CD14-positive monocyte (primary cell): ENCODE data around the gene SPATA31E1. TPM values are rescaled to one million over a fixed set of nuclear protein-coding genes. Genes with fewer than 3 reads are reported as not detected.

Source experiments
- DNase-seq, 3 donors: peaks; one replicate each; pipeline ENCODE4 v3.0.0-alpha.2; 2011 to 2022
- H2AFZ ChIP-seq: 2 replicates; pipeline ENCODE4 v1.6.0; 2012; ENCODE audit warnings: mild to moderate bottlenecking, low read depth, low read length, inconsistent platforms; ENCODE audit not compliant: insufficient read depth, poor library complexity, severe bottlenecking
- H3K27ac ChIP-seq, 2 donors: 1 replicate in 1 of 2; 2 replicates in 1 of 2; pipeline ENCODE4 v1.5.1; 2012 to 2013; ENCODE audit warnings: low read length in 2 of 2, control low read depth in 1 of 2, inconsistent platforms in 1 of 2, low read depth in 1 of 2, mild to moderate bottlenecking in 1 of 2
- H3K27me3 ChIP-seq, 2 donors: one replicate each; pipeline versions ENCODE4 v1.6.0 to v1.6.1; 2011 to 2013; ENCODE audit warnings: low read length in 2 of 2; ENCODE audit not compliant: control insufficient read depth in 2 of 2, insufficient read depth in 2 of 2
- H3K36me3 ChIP-seq, 2 donors: replicated peaks in 1 of 2; 1 replicate in 1 of 2; 2 replicates in 1 of 2; pipeline versions ENCODE4 v1.5.1 to v1.6.1; 2012 to 2013; ENCODE audit warnings: low read length in 2 of 2, control low read depth in 1 of 2, inconsistent platforms in 1 of 2, mild to moderate bottlenecking in 1 of 2; ENCODE audit not compliant: insufficient read depth in 2 of 2, control insufficient read depth in 1 of 2
- H3K4me1 ChIP-seq, 2 donors: 1 replicate in 1 of 2; 2 replicates in 1 of 2; pipeline versions ENCODE4 v1.5.1 to v1.6.1; 2012 to 2013; ENCODE audit warnings: low read length in 2 of 2, control low read depth in 1 of 2, inconsistent platforms in 1 of 2, mild to moderate bottlenecking in 1 of 2, moderate library complexity in 1 of 2; ENCODE audit not compliant: insufficient read depth in 2 of 2, control insufficient read depth in 1 of 2
- H3K4me2 ChIP-seq: replicated peaks from 2 replicates; pipeline ENCODE3; 2012; ENCODE audit warnings: low read length, moderate library complexity, mild to moderate bottlenecking; ENCODE audit not compliant: poor library complexity, severe bottlenecking; ENCODE audit errors: extremely low read depth
- H3K4me3 ChIP-seq, 3 experiments: fragments of 200-600 bp in 1 of 3; sonication (generic) in 1 of 3; replicated peaks in 1 of 3; 1 replicate in 2 of 3; 2 replicates in 1 of 3; pipeline ENCODE4 v1.5.1; 2011 to 2013; ENCODE audit warnings: low read length in 3 of 3, mild to moderate bottlenecking in 3 of 3, control low read depth in 2 of 3, low read depth in 2 of 3, inconsistent platforms in 1 of 3, moderate library complexity in 1 of 3
- H3K79me2 ChIP-seq: 2 replicates; pipeline ENCODE4 v1.6.0; 2012; ENCODE audit warnings: mild to moderate bottlenecking, control low read depth, inconsistent platforms, low read length, moderate library complexity; ENCODE audit not compliant: insufficient read depth
- H3K9ac ChIP-seq: 2 replicates; pipeline ENCODE4 v1.6.0; 2017; ENCODE audit warnings: low read length, mild to moderate bottlenecking; ENCODE audit not compliant: insufficient read depth, poor library complexity, severe bottlenecking
- H3K9me3 ChIP-seq, 2 donors: replicated peaks in 1 of 2; 1 replicate in 1 of 2; 2 replicates in 1 of 2; pipeline versions ENCODE4 v1.5.1 to v1.6.1; 2012 to 2013; ENCODE audit warnings: low read length in 2 of 2, control low read depth in 1 of 2; ENCODE audit not compliant: control insufficient read depth in 1 of 2, insufficient read depth in 1 of 2
- H4K20me1 ChIP-seq: 2 replicates; pipeline ENCODE4 v1.6.0; 2012; ENCODE audit warnings: mild to moderate bottlenecking, low read length, control low read depth, moderate library complexity; ENCODE audit not compliant: insufficient read depth
- H3K27ac Mint-ChIP-seq, 7 donors: one replicate each; pipeline ENCODE4 v1.8.0; 2020; ENCODE audit warnings: mild to moderate bottlenecking in 7 of 7, mixed read lengths in 7 of 7, moderate library complexity in 6 of 7, inconsistent platforms in 2 of 7
- H3K27me3 Mint-ChIP-seq, 3 donors: one replicate each; pipeline ENCODE4 v1.8.0; 2021 to 2022; ENCODE audit warnings: low read depth in 3 of 3, mild to moderate bottlenecking in 3 of 3, mixed read lengths in 3 of 3, moderate library complexity in 3 of 3, inconsistent platforms in 1 of 3
- H3K36me3 Mint-ChIP-seq, 2 donors: one replicate each; pipeline ENCODE4 v1.8.0; 2020; ENCODE audit warnings: mixed read lengths in 2 of 2, inconsistent platforms in 1 of 2, mild to moderate bottlenecking in 1 of 2
- H3K4me1 Mint-ChIP-seq: one replicate; pipeline ENCODE4 v1.8.0; 2020; ENCODE audit warnings: mild to moderate bottlenecking, mixed read lengths
- H3K4me3 Mint-ChIP-seq, 2 donors: one replicate each; pipeline ENCODE4 v1.8.0; 2020; ENCODE audit warnings: mild to moderate bottlenecking in 2 of 2, mixed read lengths in 2 of 2, moderate library complexity in 1 of 2
- H3K9me3 Mint-ChIP-seq, 7 donors: one replicate each; pipeline ENCODE4 v1.8.0; 2020 to 2022; ENCODE audit warnings: mixed read lengths in 7 of 7, mild to moderate bottlenecking in 6 of 7, moderate library complexity in 6 of 7, inconsistent platforms in 2 of 7
- CTCF ChIP-seq: fragments of 200-600 bp; IDR thresholded peaks from one replicate; pipeline ENCODE4 v1.8.0; 2022; ENCODE audit warnings: antibody characterized with exemption, mild to moderate bottlenecking
- WGBS: methylation state at CpG from one replicate; pipeline ENCODE4 v1.1.5; 2013; ENCODE audit warnings: missing lambda C conversion rate; ENCODE audit not compliant: insufficient coverage; 5-methylcytosine and 5-hydroxymethylcytosine counted together
- intact Hi-C, 2 donors: fragments of 100-400 bp; cut with micrococcal nuclease; formaldehyde crosslinking; loops; one replicate each; pipeline versions ENCODE4 v1.15.0 to v1.15.1; 2023
- polyA plus RNA-seq, 3 donors: library from polyadenylated mRNA; depleted of rRNA in 1 of 3; unstranded in 2 of 3; stranded (reverse) in 1 of 3; fragments of 300-500 nt in 2 of 3; fragments of >200 nt in 1 of 3; fragmentation: Illumina TruSeq in 2 of 3; gene quantifications; 1 replicate in 2 of 3; 2 replicates in 1 of 3; pipeline ENCODE4 v1.2.3, GENCODE V29; 2012 to 2021

SPATA31E1 gene
- polyA plus RNA-seq, 3 donors, result 0.01 TPM; not detected in 2

- Mint-ChIP-seq H3K4me3 (no peak overlapping the region), H3K27ac (peak overlapping the region in 1 of 7 donors; percentile 8), H3K36me3 (no peaks in the 10 kb centered on the region), H3K27me3 (peaks cover 5 to 13% (median 12%) of the 10 kb centered on the region in 3 donors), H3K9me3 (peaks cover 0 to 9% (median 0%) of the 10 kb centered on the region in 7 donors), H3K4me1 (no peaks in the 10 kb centered on the region)
- Histone ChIP-seq H3K4me2 (no peak overlapping the region), H3K27ac (no peak overlapping the region), H4K20me1 (no peaks in the 10 kb centered on the region), H3K4me1 (no peaks in the 10 kb centered on the region), H3K4me3 (no peak overlapping the region), H2AFZ (no peak overlapping the region), H3K79me2 (no peaks in the 10 kb centered on the region), H3K36me3 (no peaks in the 10 kb centered on the region), H3K9ac (no peak overlapping the region), H3K27me3 (no peaks in the 10 kb centered on the region), H3K9me3 (no peaks in the 10 kb centered on the region)
- TF ChIP-seq CTCF, result no peak
- 96% methylated on average over 7 of the region's 11 CpGs for WGBS
- no peak for DNase-seq
- intact Hi-C loops, result no loop called here
These were observed 13.6 kb upstream of the SPATA31E1 start for GRCh38 chr9:87869082-87869481.

GRCh38 chr9:87871425-87872078, 11.1 kb upstream of the SPATA31E1 start:
- intact Hi-C loops, result no loop called here
- peaks cover 0 to 9% (median 0%) of the 10 kb centered on the region in 7 donors for H3K9me3 Mint-ChIP-seq

More at GRCh38 chr9:87871425-87872078, 11.1 kb upstream of the SPATA31E1 start:
- Histone ChIP-seq H4K20me1 (no peaks in the 10 kb centered on the region), H3K4me3 (no peak overlapping the region), H3K9me3 (no peaks in the 10 kb centered on the region), H3K4me1 (no peaks in the 10 kb centered on the region), H2AFZ (no peak overlapping the region), H3K9ac (no peak overlapping the region), H3K27me3 (no peaks in the 10 kb centered on the region), H3K27ac (no peak overlapping the region), H3K4me2 (no peak overlapping the region), H3K36me3 (no peaks in the 10 kb centered on the region), H3K79me2 (no peaks in the 10 kb centered on the region)
- H3K27me3 Mint-ChIP-seq, result peaks cover 1 to 12% (median 6%) of the 10 kb centered on the region in 3 donors
- DNase-seq, result no peak
- no peaks in the 10 kb centered on the region for H3K4me1 Mint-ChIP-seq
- no peaks in the 10 kb centered on the region for H3K36me3 Mint-ChIP-seq
- WGBS, result 87% methylated on average over 4 of the region's 7 CpGs
- no peak overlapping the region for H3K27ac Mint-ChIP-seq
- H3K4me3 Mint-ChIP-seq, result no peak overlapping the region
- TF ChIP-seq CTCF, result no peak
